RPMI8226 (cell line): ENCODE measurements around the gene DPYSL3.

Experiments
- DNase-seq: peaks from one replicate; pipeline ENCODE4 v3.0.0-alpha.2; 2015

DPYSL3 gene

DNA sequence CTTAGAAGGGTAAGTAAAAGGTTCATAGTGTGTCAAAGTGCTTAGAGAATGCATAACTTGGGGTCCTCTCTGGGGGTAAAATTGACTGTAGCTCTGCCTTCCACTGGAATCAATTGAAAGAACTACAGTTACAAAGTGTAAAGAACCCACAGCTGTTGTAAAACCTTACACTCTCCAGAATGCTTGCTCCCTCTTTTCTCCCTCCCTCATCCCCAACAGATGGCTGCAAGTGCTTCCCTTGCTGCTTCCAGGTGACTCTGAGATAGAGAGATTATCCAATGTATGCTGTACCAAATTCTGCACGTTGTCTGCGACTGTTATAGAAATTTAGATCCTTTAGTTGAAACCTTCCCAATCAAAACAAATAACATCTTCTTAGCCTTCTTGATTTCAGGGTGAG lies 149.1 kb downstream of the DPYSL3 start:
- DNase-seq = no peak

DNA sequence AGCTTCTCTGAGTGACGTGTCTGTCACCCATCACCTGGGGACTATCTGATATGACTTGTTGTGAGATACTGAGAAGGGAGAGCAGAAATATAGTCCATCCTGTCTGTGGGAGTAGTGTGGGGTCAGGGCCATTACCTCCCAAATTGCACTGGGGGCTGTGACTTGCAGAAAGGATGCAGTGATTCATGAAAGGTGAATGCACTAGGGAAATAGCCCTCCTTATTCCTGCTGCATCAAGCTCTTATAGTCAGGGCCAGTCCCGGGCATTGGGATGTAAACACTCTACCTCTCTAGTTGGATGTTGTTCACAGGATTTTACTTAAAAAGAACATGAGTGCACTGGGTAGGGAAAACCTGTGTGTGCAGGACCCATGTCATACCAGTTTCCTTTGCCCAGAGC lies 150.3 kb downstream of the DPYSL3 start:
- no peak for DNase-seq

- no peak for DNase-seq
Measured at GRCh38 chr5:147359101-147359500, 150.8 kb downstream of the DPYSL3 start.

- no peak for DNase-seq
Measured at GRCh38 chr5:147349241-147349640, 160.6 kb downstream of the DPYSL3 start.

GRCh38 chr5:147348451-147348850 lies 161.4 kb downstream of the DPYSL3 start:
- no peak for DNase-seq

- DNase-seq = no peak
Measured at GRCh38 chr5:147348046-147348445, 161.8 kb downstream of the DPYSL3 start.

- DNase-seq = peak; percentile 3
Measured at GRCh38 chr5:147346006-147346561, 163.8 kb downstream of the DPYSL3 start.

DNA sequence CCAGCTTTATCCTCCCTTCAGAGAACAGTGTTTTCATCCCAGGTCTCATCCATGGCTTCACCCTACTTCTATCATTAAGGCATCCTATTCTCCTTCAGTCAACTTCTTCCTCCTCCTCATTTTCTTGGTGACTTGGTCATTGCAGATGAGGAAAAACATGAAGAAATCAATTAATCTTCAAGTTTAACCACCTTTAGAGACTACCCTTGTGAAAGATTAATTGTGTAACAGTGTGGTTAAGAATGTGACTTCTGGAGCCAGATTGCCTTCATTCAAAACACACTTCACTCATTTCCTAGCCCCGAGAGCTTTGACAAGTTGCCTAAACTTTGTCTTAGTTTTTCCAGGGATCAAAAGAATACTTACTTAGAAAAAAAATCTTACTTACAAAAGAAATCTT lies 165.0 kb downstream of the DPYSL3 start:
- no peak for DNase-seq

DNA sequence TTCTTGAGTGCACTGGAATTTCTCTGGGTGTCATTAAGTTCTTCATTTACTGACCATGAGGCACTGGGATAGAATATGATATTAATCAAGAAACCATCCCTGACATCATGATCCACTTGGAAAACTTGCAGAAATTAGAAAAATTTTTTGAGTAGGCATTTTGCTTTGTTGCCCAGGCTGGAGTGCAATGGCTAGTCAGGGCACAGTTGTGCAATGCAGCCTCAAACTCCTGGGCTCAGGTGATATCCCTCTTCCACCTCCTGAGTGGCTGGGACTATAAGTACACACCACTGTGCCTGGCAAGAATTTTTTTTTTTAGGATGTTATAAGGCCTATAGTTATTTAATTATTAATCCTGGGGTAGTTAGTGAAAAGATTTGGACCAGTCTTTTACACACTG lies 168.5 kb downstream of the DPYSL3 start:
- DNase-seq = no peak

- no peak for DNase-seq
Measured at GRCh38 chr5:147340941-147341340, 168.9 kb downstream of the DPYSL3 start.
